ENCODE data around the gene RASSF8. TPM values are rescaled to one million over a fixed set of nuclear protein-coding genes. Genes with fewer than 3 reads are reported as not detected.

The RASSF8 gene
- total and polyA plus RNA-seq, 3 experiments from 2014 or later, result 0.31 TPM; not detected in 2

DNA sequence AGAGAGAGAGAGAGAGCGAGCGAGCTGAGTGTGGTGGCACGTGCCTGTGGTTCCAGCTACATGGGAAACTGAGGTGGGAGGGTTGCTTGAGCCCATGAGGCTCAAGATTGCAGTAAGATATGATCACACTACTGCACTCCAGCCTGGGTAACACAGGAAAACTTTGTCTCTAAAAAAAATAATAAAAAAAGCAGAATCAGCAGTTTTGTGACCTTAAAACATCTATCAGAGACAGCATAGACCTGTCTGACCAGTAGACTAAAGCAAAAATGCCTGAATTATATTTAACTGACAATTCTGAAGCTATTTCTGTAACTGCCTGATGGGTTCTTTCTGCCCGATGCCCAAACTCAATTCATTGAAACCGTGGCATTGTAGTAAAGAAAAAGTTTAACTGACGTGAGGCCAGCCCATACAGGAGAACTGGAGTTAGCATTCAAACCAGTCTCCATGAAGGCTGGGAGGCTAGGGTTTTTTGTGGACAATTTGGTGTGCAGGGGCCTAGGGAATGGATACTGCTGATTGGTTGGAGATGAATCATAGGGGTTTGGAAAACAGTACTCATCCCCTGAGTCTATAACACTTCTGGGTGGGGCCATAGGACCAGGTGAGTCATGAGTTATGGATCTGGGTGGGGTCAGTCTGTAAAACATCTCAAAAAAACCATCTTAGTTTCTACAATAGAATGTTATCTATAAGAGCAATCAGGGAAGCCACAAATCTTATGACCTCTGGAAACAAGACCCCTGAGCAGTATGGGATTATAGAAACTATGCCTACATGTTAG is 8.0 kb upstream of the RASSF8 start:
- H3K4me3 ChIP-seq (ENCODE audit: low read length), result no peak overlapping the region
- ChIA-PET CTCF (no interaction called here), POLR2A (no interaction called here)
- DNase-seq, result no peak
- H3K27me3 ChIP-seq (ENCODE audit: insufficient read depth, low read length, poor library complexity, severe bottlenecking), result no peaks in the 10 kb centered on the region
- no peaks in the 10 kb centered on the region for H3K36me3 ChIP-seq (ENCODE audit: insufficient read depth, low read length)
- H3K27ac ChIP-seq (ENCODE audit: low read depth, low read length), result no peak overlapping the region
- Mint-ChIP-seq H3K9me3 (peaks cover 0 to 4% (median 2%) of the 10 kb centered on the region in 5 donors), H3K27ac (no peak overlapping the region), H3K4me1 (no peaks in the 10 kb centered on the region), H3K4me3 (no peak overlapping the region), H3K27me3 (peaks cover 0 to 10% of the 10 kb centered on the region in 2 donors), H3K36me3 (no peaks in the 10 kb centered on the region)
- no peaks in the 10 kb centered on the region for H3K4me1 ChIP-seq (ENCODE audit: insufficient read depth, low read length)
- no peaks in the 10 kb centered on the region for H3K9me3 ChIP-seq (ENCODE audit: low read length)

DNA sequence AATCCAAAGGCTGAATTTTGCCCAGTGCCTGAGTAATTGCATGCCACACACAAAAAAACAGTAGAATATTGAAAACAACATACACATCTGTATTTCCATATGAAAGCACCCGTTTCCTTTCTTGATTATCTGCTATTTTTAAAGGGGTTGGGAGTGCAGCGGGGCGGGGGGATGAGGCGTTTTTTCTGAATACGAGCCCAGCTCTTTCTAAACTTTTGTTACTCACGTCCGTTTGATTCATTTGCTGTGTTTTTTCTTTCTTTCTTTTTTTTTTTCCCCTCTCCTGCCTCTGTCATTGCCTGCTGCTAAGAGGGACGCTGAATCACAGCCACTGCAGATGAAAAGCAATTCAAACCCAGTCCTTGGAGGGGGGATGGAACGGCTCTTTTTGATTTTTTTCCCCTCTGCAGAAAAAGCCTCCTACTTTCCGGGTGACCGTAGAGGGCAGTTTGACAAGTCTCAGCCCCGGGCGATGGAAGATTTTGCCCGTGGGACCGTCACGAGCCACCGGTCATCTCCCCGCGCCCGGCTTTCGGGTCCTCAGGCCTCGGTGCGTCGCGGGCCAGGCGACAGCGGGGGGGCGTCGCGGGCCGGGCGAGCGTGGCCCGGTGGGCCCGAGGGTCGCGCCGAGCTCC is 572 bp upstream of the RASSF8 start:
- DNase-seq, result no peak
- POLR2A ChIA-PET, result no interaction called here
- no peak overlapping the region for H3K4me3 ChIP-seq (ENCODE audit: low read length)

GRCh38 chr12:25959071-25959961 is 834 bp downstream of the RASSF8 start:
- CTCF ChIA-PET, result no interaction called here
- peaks cover 0 to 2% (median 0%) of the 10 kb centered on the region in 5 donors for H3K9me3 Mint-ChIP-seq
- H3K27me3 Mint-ChIP-seq, result peaks cover 32 to 82% of the 10 kb centered on the region in 2 donors
- POLR2A ChIA-PET, result no interaction called here
- H3K27ac Mint-ChIP-seq, result no peak overlapping the region
- no peaks in the 10 kb centered on the region for H3K9me3 ChIP-seq (ENCODE audit: low read length)
- no peak for DNase-seq
- peak overlapping the region; percentile 59 to 85 (median 73) for H3K4me3 Mint-ChIP-seq
- H3K36me3 Mint-ChIP-seq, result no peaks in the 10 kb centered on the region
- H3K27me3 ChIP-seq (ENCODE audit: insufficient read depth, low read length, poor library complexity, severe bottlenecking), result no peaks in the 10 kb centered on the region
- no peaks in the 10 kb centered on the region for H3K36me3 ChIP-seq (ENCODE audit: insufficient read depth, low read length)
- H3K4me1 Mint-ChIP-seq, result peaks cover 10 to 30% (median 18%) of the 10 kb centered on the region in 3 donors
- no peak overlapping the region for H3K27ac ChIP-seq (ENCODE audit: low read depth, low read length)
- H3K4me3 ChIP-seq (ENCODE audit: low read length), result peak overlapping the region; percentile 27
- H3K4me1 ChIP-seq (ENCODE audit: insufficient read depth, low read length), result peaks cover 4% of the 10 kb centered on the region

More for the DNA sequence above, 572 bp upstream of the RASSF8 start:
- Mint-ChIP-seq H3K27ac (no peak overlapping the region), H3K4me1 (peaks cover 10 to 30% (median 18%) of the 10 kb centered on the region in 3 donors), H3K36me3 (no peaks in the 10 kb centered on the region), H3K9me3 (no peaks in the 10 kb centered on the region), H3K4me3 (peak overlapping the region; percentile 30 to 67 (median 55)), H3K27me3 (peaks cover 27 to 70% of the 10 kb centered on the region in 2 donors)
- Histone ChIP-seq H3K27me3 (ENCODE audit: insufficient read depth, low read length, poor library complexity, severe bottlenecking) (no peaks in the 10 kb centered on the region), H3K9me3 (ENCODE audit: low read length) (no peaks in the 10 kb centered on the region), H3K4me1 (ENCODE audit: insufficient read depth, low read length) (peaks cover 4% of the 10 kb centered on the region), H3K27ac (ENCODE audit: low read depth, low read length) (no peak overlapping the region), H3K36me3 (ENCODE audit: insufficient read depth, low read length) (no peaks in the 10 kb centered on the region)
- CTCF ChIA-PET, result no interaction called here

- no peaks in the 10 kb centered on the region for H3K36me3 Mint-ChIP-seq
- ChIA-PET CTCF (no interaction called here), POLR2A (no interaction called here)
- peaks cover 10 to 30% (median 18%) of the 10 kb centered on the region in 3 donors for H3K4me1 Mint-ChIP-seq
- H3K4me3 ChIP-seq (ENCODE audit: low read length), result no peak overlapping the region
- no peaks in the 10 kb centered on the region for H3K27me3 ChIP-seq (ENCODE audit: insufficient read depth, low read length, poor library complexity, severe bottlenecking)
- H3K9me3 ChIP-seq (ENCODE audit: low read length), result no peaks in the 10 kb centered on the region
- H3K27me3 Mint-ChIP-seq, result peaks cover 32 to 79% of the 10 kb centered on the region in 2 donors
- H3K27ac Mint-ChIP-seq, result no peak overlapping the region
- peak overlapping the region in 4 of 7 donors; percentile 35 to 78 (median 66) for H3K4me3 Mint-ChIP-seq
- peaks cover 0 to 2% (median 0%) of the 10 kb centered on the region in 5 donors for H3K9me3 Mint-ChIP-seq
- peaks cover 4% of the 10 kb centered on the region for H3K4me1 ChIP-seq (ENCODE audit: insufficient read depth, low read length)
- no peaks in the 10 kb centered on the region for H3K36me3 ChIP-seq (ENCODE audit: insufficient read depth, low read length)
- DNase-seq, result no peak
- no peak overlapping the region for H3K27ac ChIP-seq (ENCODE audit: low read depth, low read length)
Measured at GRCh38 chr12:25960143-25960542, 1.7 kb downstream of the RASSF8 start.

- no peaks in the 10 kb centered on the region for H3K36me3 Mint-ChIP-seq
- peaks cover 10 to 30% (median 18%) of the 10 kb centered on the region in 3 donors for H3K4me1 Mint-ChIP-seq
- no peak for DNase-seq
- H3K9me3 Mint-ChIP-seq, result peaks cover 0 to 4% (median 0%) of the 10 kb centered on the region in 5 donors
- CTCF ChIA-PET, result no interaction called here
- no peaks in the 10 kb centered on the region for H3K36me3 ChIP-seq (ENCODE audit: insufficient read depth, low read length)
- no peak overlapping the region for H3K4me3 Mint-ChIP-seq
- POLR2A ChIA-PET, result no interaction called here
- H3K4me3 ChIP-seq (ENCODE audit: low read length), result no peak overlapping the region
- no peaks in the 10 kb centered on the region for H3K27me3 ChIP-seq (ENCODE audit: insufficient read depth, low read length, poor library complexity, severe bottlenecking)
- H3K4me1 ChIP-seq (ENCODE audit: insufficient read depth, low read length), result peaks cover 4% of the 10 kb centered on the region
- no peaks in the 10 kb centered on the region for H3K9me3 ChIP-seq (ENCODE audit: low read length)
- H3K27ac ChIP-seq (ENCODE audit: low read depth, low read length), result no peak overlapping the region
- no peak overlapping the region for H3K27ac Mint-ChIP-seq
- H3K27me3 Mint-ChIP-seq, result peaks cover 32 to 74% of the 10 kb centered on the region in 2 donors
Measured at GRCh38 chr12:25960961-25961360, 2.5 kb downstream of the RASSF8 start.

DNA sequence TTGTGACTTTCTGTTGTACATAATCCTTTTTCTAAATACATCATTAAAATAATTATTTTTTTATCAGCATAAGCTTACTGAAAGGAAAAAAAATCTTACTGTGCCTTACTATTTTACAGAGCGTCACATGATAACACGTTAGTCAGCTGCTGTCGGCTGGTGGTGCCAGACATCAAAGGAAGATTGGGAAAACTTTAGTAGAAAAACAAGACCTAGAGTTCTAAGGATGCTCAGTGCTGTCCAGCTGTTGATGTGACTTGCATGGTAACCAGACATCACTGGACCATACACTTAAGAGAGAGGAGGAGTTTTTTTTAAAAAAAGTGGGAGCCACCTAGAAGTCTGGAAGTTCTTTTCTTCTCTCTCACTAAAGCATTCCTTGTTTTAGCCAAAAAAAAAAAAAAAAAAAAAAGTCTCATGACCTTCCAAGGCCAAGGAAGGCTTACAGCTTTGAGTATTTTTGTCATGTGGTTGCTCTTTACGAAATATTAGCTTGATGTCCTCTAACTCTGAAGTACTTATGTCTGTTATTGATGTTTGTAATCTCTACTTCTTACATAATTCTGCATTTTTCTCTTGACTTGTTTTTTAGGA is 4.5 kb downstream of the RASSF8 start:
- Mint-ChIP-seq H3K27ac (no peak overlapping the region), H3K9me3 (peaks cover 0 to 4% (median 0%) of the 10 kb centered on the region in 5 donors), H3K4me3 (no peak overlapping the region), H3K4me1 (peaks cover 10 to 18% (median 18%) of the 10 kb centered on the region in 3 donors), H3K27me3 (peaks cover 29 to 56% of the 10 kb centered on the region in 2 donors), H3K36me3 (no peaks in the 10 kb centered on the region)
- Histone ChIP-seq H3K9me3 (ENCODE audit: low read length) (no peaks in the 10 kb centered on the region), H3K4me3 (ENCODE audit: low read length) (no peak overlapping the region), H3K36me3 (ENCODE audit: insufficient read depth, low read length) (no peaks in the 10 kb centered on the region), H3K27ac (ENCODE audit: low read depth, low read length) (no peak overlapping the region), H3K4me1 (ENCODE audit: insufficient read depth, low read length) (peaks cover 4% of the 10 kb centered on the region), H3K27me3 (ENCODE audit: insufficient read depth, low read length, poor library complexity, severe bottlenecking) (no peaks in the 10 kb centered on the region)
- ChIA-PET POLR2A (no interaction called here), CTCF (no interaction called here)
- no peak for DNase-seq

DNA sequence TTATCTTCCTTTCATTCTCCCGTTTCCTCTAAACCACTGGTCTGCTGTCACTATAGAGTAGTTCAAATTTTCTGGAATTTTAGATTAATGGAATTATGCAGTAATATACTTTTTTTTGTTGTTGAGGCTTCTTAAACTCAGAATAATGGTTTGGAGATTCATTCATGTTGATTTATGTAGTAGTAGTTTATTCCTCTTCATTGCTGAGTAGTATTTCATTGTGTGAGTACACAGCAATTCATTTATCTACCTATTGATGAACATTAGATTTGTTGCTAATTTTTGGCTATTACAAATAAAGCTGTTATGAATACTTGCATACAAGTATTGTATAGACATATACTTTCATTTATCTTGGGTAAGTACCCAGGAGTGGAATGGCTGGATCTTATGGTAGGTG is 7.2 kb downstream of the RASSF8 start:
- Mint-ChIP-seq H3K36me3 (no peaks in the 10 kb centered on the region), H3K9me3 (peaks cover 0 to 4% (median 0%) of the 10 kb centered on the region in 5 donors), H3K4me3 (no peak overlapping the region), H3K4me1 (peaks cover 0 to 1% (median under 1%) of the 10 kb centered on the region in 3 donors), H3K27ac (no peak overlapping the region), H3K27me3 (peaks cover 24 to 59% of the 10 kb centered on the region in 2 donors)
- Histone ChIP-seq H3K4me3 (ENCODE audit: low read length) (no peak overlapping the region), H3K4me1 (ENCODE audit: insufficient read depth, low read length) (no peaks in the 10 kb centered on the region), H3K36me3 (ENCODE audit: insufficient read depth, low read length) (no peaks in the 10 kb centered on the region), H3K9me3 (ENCODE audit: low read length) (no peaks in the 10 kb centered on the region), H3K27ac (ENCODE audit: low read depth, low read length) (no peak overlapping the region), H3K27me3 (ENCODE audit: insufficient read depth, low read length, poor library complexity, severe bottlenecking) (no peaks in the 10 kb centered on the region)
- ChIA-PET CTCF (no interaction called here), POLR2A (no interaction called here)
- no peak for DNase-seq

Measured in CD8-positive, alpha-beta memory T cell (primary cell).